Measurements from ENCODE around the gene KRTAP2-2. TPM values are rescaled to one million over a fixed set of nuclear protein-coding genes. Genes with fewer than 3 reads are reported as not detected.

Gene KRTAP2-2
- total and polyA plus RNA-seq, 2 of the 4 experiments (the other 2 are of a cell fraction), result 0.17 TPM; not detected in 1

DNA sequence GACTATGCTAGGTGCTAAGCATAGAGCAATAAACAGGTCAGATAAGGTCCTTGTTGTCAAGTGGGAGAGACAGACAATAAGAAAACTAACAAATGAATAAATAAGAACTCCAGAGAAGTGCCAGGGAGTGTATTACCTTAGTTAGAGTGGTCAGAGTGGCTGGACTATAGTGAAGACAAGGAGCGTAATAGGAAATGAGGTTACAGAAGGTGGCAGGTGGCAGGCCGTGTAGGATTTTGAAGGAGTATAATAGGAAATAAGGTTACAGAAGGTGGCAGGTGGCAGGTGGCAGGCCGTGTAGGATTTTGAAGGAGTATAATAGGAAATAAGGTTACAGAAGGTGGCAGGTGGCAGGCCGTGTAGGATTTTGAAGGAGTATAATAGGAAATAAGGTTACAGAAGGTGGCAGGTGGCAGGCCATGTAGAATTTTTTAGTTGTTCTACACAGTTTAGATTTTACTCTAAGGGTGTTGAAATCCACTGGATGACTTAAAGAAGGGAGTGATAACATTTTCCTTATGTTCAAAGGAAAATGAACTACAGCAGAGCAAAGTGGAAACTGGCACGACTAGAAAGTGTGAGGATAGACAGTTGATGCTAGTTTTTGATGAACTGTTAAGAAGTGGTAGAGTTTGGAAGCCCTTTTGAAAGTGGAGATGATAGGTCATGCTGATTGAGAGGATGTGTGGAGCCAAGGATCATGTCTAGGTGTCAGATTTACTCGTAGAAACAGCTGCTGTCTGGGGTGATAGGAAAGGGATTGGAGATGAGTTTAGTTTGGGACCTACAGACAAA, 42.5 kb downstream of the KRTAP2-2 start:
- H3K14ac ChIP-seq (replicated peaks; ENCODE audit: low read depth, low read length), result no peak overlapping the region

More for the DNA sequence above, 42.5 kb downstream of the KRTAP2-2 start:
- no peak overlapping the region for H3K27ac ChIP-seq (ENCODE audit: insufficient read depth, low read length)
- intact Hi-C loops (cut with micrococcal nuclease) (no loop called here), in situ Hi-C loops (cut with MboI; ENCODE audit: low sequenced_read_pairs) (no loop called here), dilution Hi-C loops (cut with HindIII; ENCODE audit: low sequenced_read_pairs, unreplicated experiment) (no loop called here)
- peak overlapping the region in 1 of 2 experiments; percentile 34; a peak in 1 of 4 replicates for H4K8ac ChIP-seq (ENCODE audit: low read depth in 2 of 2, low read length in 2 of 2)
- no peaks in the 10 kb centered on the region for H3K36me3 ChIP-seq (ENCODE audit: control insufficient read depth, insufficient read depth, low read length)
- no peak overlapping the region for H4K5ac ChIP-seq (ENCODE audit: low read depth, low read length)
- H3K4me1 ChIP-seq (ENCODE audit: control insufficient read depth, insufficient read depth, low read length), result peaks cover 1% of the 10 kb centered on the region; the same call in 1 of the 2 replicates
- H2AFZ ChIP-seq (replicated peaks; ENCODE audit: low read length, poor library complexity), result no peak overlapping the region
- H4K20me1 ChIP-seq (ENCODE audit: insufficient read depth, low read length), result no peaks in the 10 kb centered on the region
- ATAC-seq (ENCODE audit: low read depth) (no peak), DNase-seq (no peak)
- no TSS peak for BruUV-seq (replicated peaks)
- no peak overlapping the region for H3K23ac ChIP-seq (ENCODE audit: low read depth, low read length)
- TF ChIP-seq CHD1 (IDR thresholded peaks at IDR 0.05; ENCODE audit: low read depth, low read length), result no peak
- TF ChIP-seq, protein P1, sequence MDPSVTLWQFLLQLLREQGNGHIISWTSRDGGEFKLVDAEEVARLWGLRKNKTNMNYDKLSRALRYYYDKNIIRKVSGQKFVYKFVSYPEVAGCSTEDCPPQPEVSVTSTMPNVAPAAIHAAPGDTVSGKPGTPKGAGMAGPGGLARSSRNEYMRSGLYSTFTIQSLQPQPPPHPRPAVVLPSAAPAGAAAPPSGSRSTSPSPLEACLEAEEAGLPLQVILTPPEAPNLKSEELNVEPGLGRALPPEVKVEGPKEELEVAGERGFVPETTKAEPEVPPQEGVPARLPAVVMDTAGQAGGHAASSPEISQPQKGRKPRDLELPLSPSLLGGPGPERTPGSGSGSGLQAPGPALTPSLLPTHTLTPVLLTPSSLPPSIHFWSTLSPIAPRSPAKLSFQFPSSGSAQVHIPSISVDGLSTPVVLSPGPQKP (IDR thresholded peaks at IDR 0.05; ENCODE audit: borderline replicate concordance, low read depth, low read length), result no peak
- TF ChIP-seq NFE2L2 (IDR thresholded peaks at IDR 0.05; ENCODE audit: low read depth, low read length), result no peak
- TF ChIP-seq POLR2A (IDR thresholded peaks at IDR 0.05; ENCODE audit: low read depth, low read length), result no peak
- TF ChIP-seq RAD21 (IDR thresholded peaks at IDR 0.05; ENCODE audit: low read length), result no peak
- no peak for TF ChIP-seq SMC3 (IDR thresholded peaks at IDR 0.05; ENCODE audit: low read depth, low read length)
- TF ChIP-seq, protein P2, sequence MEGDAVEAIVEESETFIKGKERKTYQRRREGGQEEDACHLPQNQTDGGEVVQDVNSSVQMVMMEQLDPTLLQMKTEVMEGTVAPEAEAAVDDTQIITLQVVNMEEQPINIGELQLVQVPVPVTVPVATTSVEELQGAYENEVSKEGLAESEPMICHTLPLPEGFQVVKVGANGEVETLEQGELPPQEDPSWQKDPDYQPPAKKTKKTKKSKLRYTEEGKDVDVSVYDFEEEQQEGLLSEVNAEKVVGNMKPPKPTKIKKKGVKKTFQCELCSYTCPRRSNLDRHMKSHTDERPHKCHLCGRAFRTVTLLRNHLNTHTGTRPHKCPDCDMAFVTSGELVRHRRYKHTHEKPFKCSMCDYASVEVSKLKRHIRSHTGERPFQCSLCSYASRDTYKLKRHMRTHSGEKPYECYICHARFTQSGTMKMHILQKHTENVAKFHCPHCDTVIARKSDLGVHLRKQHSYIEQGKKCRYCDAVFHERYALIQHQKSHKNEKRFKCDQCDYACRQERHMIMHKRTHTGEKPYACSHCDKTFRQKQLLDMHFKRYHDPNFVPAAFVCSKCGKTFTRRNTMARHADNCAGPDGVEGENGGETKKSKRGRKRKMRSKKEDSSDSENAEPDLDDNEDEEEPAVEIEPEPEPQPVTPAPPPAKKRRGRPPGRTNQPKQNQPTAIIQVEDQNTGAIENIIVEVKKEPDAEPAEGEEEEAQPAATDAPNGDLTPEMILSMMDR (conservative IDR thresholded peaks at IDR 0.05; ENCODE audit: low read depth, low read length), result no peak
- no peak for TF ChIP-seq CEBPB (IDR thresholded peaks at IDR 0.05; ENCODE audit: low read depth, low read length)
- TF ChIP-seq, protein P3, sequence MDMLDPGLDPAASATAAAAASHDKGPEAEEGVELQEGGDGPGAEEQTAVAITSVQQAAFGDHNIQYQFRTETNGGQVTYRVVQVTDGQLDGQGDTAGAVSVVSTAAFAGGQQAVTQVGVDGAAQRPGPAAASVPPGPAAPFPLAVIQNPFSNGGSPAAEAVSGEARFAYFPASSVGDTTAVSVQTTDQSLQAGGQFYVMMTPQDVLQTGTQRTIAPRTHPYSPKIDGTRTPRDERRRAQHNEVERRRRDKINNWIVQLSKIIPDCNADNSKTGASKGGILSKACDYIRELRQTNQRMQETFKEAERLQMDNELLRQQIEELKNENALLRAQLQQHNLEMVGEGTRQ (IDR thresholded peaks at IDR 0.05; ENCODE audit: low read depth, low read length), result no peak
- TF ChIP-seq RCOR1 (IDR thresholded peaks at IDR 0.05; ENCODE audit: insufficient replicate concordance, low read length), result no peak
- no peak overlapping the region for H2BK120ac ChIP-seq (ENCODE audit: low read depth, low read length)
- 79% methylated on average over 3 of the region's 6 CpGs; no CpG with 5 or more reads in 1 of the 2 experiments for WGBS, 2 experiments (ENCODE audit: extremely low coverage in 2 of 2, insufficient read length in 1 of 2)
- H3K18ac ChIP-seq (ENCODE audit: low read depth, low read length), result no peak overlapping the region
- no peak overlapping the region for H3K4me3 ChIP-seq (ENCODE audit: insufficient read depth, low read depth, low read length)
- H2BK5ac ChIP-seq (ENCODE audit: low read depth, low read length, poor library complexity, severe bottlenecking), result no peak overlapping the region
- ChIA-PET CTCF (no interaction called here), POLR2A (ENCODE audit: unreplicated experiment) (no interaction called here)
- no peaks in the 10 kb centered on the region; the same call in 1 of the 2 replicates for H3K9me1 ChIP-seq (ENCODE audit: insufficient read depth, low read length)
- H3K4me2 ChIP-seq (ENCODE audit: low read depth, low read length), result no peak overlapping the region
- H2BK20ac ChIP-seq (ENCODE audit: low read depth, low read length), result peak overlapping the region; percentile 40; the same call in 1 of the 2 replicates
- H3K9ac ChIP-seq (ENCODE audit: low read depth, low read length), result no peak overlapping the region
- no peak overlapping the region for H3K56ac ChIP-seq (ENCODE audit: extremely low read depth, insufficient read depth, low read length)
- H2BK15ac ChIP-seq (ENCODE audit: low read depth, low read length), result peak overlapping the region; percentile 40; the same call in 1 of the 3 replicates
- H3K9me3 ChIP-seq (ENCODE audit: control insufficient read depth, insufficient read depth, low read length), result no peaks in the 10 kb centered on the region
- H3K79me1 ChIP-seq (ENCODE audit: low read depth in 1 of 2, low read length in 2 of 2), result no peaks in the 10 kb centered on the region
- H2AK9ac ChIP-seq (replicated peaks; ENCODE audit: low read depth, low read length, poor library complexity), result no peak overlapping the region
- H3K27me3 ChIP-seq (ENCODE audit: control insufficient read depth, insufficient read depth, low read length), result no peaks in the 10 kb centered on the region; the same call in 1 of the 2 replicates
- no peak overlapping the region for H4K91ac ChIP-seq (ENCODE audit: insufficient read depth, low read depth, low read length)
- H3K4ac ChIP-seq (ENCODE audit: low read depth, low read length), result no peak overlapping the region
- H2AK5ac ChIP-seq (ENCODE audit: low read depth, low read length), result no peak overlapping the region

Data from IMR-90 (cell line).